Right atrium auricular region (tissue), 2 donors: ENCODE measurements around the gene NLK. TPM values are rescaled to one million over a fixed set of nuclear protein-coding genes. Genes with fewer than 3 reads are reported as not detected.
"Not testable (repeated sequence)": the region's sequence is repeated elsewhere in the genome, so short reads cannot be mapped to it uniquely, and the experiment has no call there.

ENCODE experiments used
- DNase-seq: peaks from one replicate; pipeline ENCODE4 v3.0.0-alpha.2; 2019; ENCODE audit warnings: low spot score
- H3K27ac ChIP-seq, 2 donors: fragments of 200-600 bp; sonication (generic); 1 replicate in 1 of 2; 2 replicates in 1 of 2; pipeline ENCODE4 v1.5.1; 2016 to 2019
- H3K27me3 ChIP-seq, 2 donors: fragments of 200-600 bp; sonication (generic); one replicate each; pipeline versions ENCODE4 v1.5.1 to v1.6.0; 2017 to 2019
- H3K36me3 ChIP-seq: fragments of 200-600 bp; sonication (generic); one replicate; pipeline ENCODE4 v1.5.1; 2016
- H3K4me1 ChIP-seq, 2 donors: fragments of 200-600 bp; sonication (generic); one replicate each; pipeline versions ENCODE4 v1.5.1 to v1.6.0; 2017 to 2019
- H3K4me3 ChIP-seq, 2 donors: fragments of 200-600 bp; sonication (generic); 1 replicate in 1 of 2; 2 replicates in 1 of 2; pipeline ENCODE4 v1.5.1; 2017 to 2019; ENCODE audit warnings: mild to moderate bottlenecking in 1 of 2, moderate library complexity in 1 of 2
- H3K9me3 ChIP-seq, 2 donors: fragments of 200-600 bp; sonication (generic); one replicate each; pipeline ENCODE4 v1.5.1; 2019
- CTCF ChIP-seq, 2 donors: fragments of 200-600 bp; sonication (generic); IDR thresholded peaks; one replicate each; pipeline ENCODE4 v1.5.1; 2019; ENCODE audit warnings: antibody characterized with exemption in 2 of 2
- total RNA-seq, 2 donors: library from RNA; depleted of rRNA; stranded (reverse); fragments of >200 nt; gene quantifications; one replicate each; pipeline ENCODE4 v1.1.0, GENCODE V29; 2016

The NLK gene
- total RNA-seq, 2 donors from 2014 or later, result 17.9 to 19.4 TPM

DNA sequence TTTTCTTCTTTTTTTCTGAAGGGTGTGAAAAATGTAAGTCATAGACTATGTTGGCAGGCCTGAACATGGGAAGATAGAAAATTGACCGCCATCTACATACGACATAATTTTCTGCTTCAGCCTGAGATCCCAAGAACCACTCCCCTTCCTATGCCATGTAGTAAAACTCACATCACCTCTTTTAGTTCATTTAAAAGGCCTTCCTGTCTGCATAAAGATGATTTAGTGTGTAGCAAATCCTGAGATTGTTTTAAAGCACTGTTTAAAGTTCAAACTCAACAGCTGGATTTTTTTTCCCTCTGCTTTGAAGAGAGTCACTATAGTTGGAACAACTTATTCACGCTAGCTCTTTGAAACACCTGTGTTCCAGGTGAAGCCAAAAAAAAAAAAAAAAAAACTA, 101.5 kb downstream of the NLK start:
- H3K4me1 ChIP-seq, result peaks cover 0 to 4% of the 10 kb centered on the region in 2 donors
- no peak for TF ChIP-seq CTCF (IDR thresholded peaks at IDR 0.05)
- DNase-seq, result no peak
- H3K9me3 ChIP-seq, result no peaks in the 10 kb centered on the region
- no peak overlapping the region for H3K27ac ChIP-seq
- no peak overlapping the region for H3K4me3 ChIP-seq
- H3K27me3 ChIP-seq, result no peaks in the 10 kb centered on the region
- no peaks in the 10 kb centered on the region for H3K36me3 ChIP-seq

DNA sequence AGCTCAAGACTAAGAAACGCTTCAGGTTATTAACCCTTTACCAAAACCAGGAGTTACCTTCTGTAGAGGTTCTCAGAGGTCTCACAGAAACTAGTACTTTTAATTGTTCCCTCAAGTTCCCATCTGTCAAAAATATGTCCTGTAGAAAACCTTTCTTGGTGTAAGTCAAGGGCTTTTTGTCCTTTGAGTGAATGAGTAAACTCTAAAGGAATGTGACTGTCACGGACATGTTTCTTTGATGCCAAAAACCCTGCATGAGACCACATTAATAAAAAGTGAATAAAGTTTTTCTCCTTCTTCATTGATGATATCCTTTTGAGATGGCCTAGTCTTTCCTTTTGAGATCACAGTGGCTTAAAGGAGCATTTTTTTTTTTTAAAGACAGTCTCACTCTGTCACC, 102.9 kb downstream of the NLK start:
- H3K27ac ChIP-seq, result no peak overlapping the region
- no peak overlapping the region for H3K4me3 ChIP-seq
- no peaks in the 10 kb centered on the region for H3K27me3 ChIP-seq
- H3K9me3 ChIP-seq, result no peaks in the 10 kb centered on the region
- DNase-seq, result no peak
- H3K4me1 ChIP-seq, result peaks cover 0 to 4% of the 10 kb centered on the region in 2 donors
- no peaks in the 10 kb centered on the region for H3K36me3 ChIP-seq
- TF ChIP-seq CTCF (IDR thresholded peaks at IDR 0.05), result no peak

DNA sequence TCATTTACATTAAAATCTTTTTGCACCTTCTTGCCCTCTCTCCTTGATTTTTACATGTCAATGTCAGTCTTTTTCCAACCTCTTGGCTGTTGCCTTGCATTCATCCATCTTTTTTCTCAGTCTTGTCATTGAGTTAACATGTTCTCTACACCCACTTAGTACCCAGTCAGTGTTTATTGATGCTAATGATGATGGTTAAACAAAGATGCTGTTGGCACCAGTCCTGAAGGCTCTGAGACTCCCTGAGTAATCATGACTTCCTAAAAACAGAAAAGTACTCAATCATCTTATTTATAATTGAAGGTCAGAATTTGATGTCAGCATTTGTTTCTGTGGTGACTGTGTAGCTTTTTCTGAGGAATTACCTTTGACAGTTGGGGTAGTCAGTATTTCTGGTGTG, 104.5 kb downstream of the NLK start:
- DNase-seq, result no peak
- Histone ChIP-seq H3K27me3 (no peaks in the 10 kb centered on the region), H3K9me3 (no peaks in the 10 kb centered on the region), H3K36me3 (no peaks in the 10 kb centered on the region), H3K4me1 (peaks cover 0 to 4% of the 10 kb centered on the region in 2 donors), H3K4me3 (no peak overlapping the region), H3K27ac (no peak overlapping the region)
- TF ChIP-seq CTCF (IDR thresholded peaks at IDR 0.05), result no peak

DNA sequence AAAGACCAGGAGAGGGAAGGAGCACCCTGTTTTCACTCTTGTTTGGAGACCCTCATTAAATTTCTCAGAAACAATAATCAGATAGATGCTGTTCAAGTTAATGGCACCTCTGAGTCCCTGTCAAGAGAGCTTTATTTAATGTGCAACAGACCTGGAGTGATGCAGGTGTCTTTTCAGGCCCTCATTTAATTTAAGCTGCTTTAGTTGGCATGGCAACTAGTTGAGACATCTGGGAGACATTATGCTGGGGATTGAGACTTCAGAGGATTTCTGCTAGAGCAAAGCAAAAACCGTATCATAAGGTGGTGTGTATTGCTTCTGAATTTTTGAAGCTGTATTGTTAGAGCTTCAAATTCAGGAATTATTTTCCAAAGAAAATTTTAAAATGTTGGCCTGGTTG, 108.5 kb downstream of the NLK start:
- Histone ChIP-seq H3K27me3 (no peaks in the 10 kb centered on the region), H3K36me3 (no peaks in the 10 kb centered on the region), H3K4me3 (no peak overlapping the region), H3K9me3 (no peaks in the 10 kb centered on the region), H3K4me1 (no peaks in the 10 kb centered on the region), H3K27ac (no peak overlapping the region)
- DNase-seq, result no peak
- no peak for TF ChIP-seq CTCF (IDR thresholded peaks at IDR 0.05)

DNA sequence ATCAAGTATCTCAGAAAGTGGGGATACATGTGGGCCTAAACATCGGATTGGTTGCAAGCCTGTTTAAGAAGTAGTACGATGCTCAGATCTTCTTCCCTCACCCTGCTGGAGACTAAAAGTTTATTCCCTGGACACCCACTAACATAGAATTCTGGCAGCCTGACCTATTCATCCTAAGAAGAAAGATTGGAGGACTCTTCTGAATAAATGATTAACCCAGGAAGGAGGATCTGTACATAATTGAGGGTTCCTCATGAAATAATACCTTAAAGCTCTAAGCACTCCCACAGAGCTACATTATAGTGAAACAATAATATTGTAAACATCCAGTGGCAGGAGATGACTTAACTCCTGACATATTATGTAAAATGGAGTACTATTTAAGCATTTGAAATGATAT, 111.7 kb downstream of the NLK start:
- no peaks in the 10 kb centered on the region for H3K36me3 ChIP-seq
- DNase-seq, result no peak

DNA sequence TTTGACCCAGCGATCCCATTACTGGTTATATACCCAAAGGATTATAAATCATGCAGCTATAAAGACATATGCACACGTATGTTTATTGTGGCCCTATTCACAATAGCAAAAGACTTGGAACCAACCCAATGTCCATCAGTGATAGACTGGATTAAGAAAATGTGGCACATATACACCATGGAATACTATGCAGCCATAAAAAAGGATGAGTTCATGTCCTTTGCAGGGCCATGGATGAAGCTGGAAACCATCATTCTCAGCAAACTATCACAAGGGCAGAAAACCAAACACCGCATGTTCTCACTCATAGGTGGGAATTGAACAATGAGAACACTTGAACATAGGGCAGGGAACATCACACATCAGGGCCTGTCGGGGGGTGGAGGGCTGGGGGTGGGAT, 112.9 kb downstream of the NLK start:
- not testable (repeated sequence) for H3K9me3 ChIP-seq, H3K4me1 ChIP-seq, H3K27ac ChIP-seq, DNase-seq, H3K36me3 ChIP-seq, H3K27me3 ChIP-seq, H3K4me3 ChIP-seq

More for the DNA sequence above, 111.7 kb downstream of the NLK start:
- TF ChIP-seq CTCF (IDR thresholded peaks at IDR 0.05), result no peak
- Histone ChIP-seq H3K27me3 (no peaks in the 10 kb centered on the region), H3K9me3 (no peaks in the 10 kb centered on the region), H3K4me1 (no peaks in the 10 kb centered on the region), H3K27ac (no peak overlapping the region), H3K4me3 (no peak overlapping the region)
